ENCODE measurements around the gene LRRK1. TPM values are rescaled to one million over a fixed set of nuclear protein-coding genes. Genes with fewer than 3 reads are reported as not detected.

Gene LRRK1
- polyA plus RNA-seq, 1 experiment = 16.9 TPM

DNA sequence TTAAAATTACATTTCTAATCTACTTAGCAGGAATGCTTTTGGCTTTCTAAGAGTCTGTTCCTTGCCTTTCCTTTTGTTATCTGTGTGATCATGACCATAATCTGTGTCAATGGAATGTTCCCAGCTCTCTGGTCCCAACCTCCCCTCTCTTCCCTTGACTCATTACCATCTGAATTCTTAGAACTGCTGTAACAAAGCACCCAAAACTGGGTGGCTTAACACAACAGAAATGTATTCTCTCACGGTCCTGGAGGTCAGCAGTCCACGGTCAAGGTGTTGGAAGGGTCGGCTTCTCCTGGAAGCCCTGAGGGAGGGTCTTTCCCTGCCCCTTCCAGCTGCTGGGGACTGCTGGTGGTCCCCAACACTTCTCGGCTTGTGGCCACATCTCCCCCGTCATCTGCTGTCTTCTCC is 81.1 kb downstream of the LRRK1 start:
- POLR2A ChIA-PET = no interaction called here
- Histone ChIP-seq H3K27me3 (ENCODE audit: control insufficient read depth, insufficient read depth, low read length) (no peaks in the 10 kb centered on the region), H3K4me3 (ENCODE audit: low read depth, low read length) (no peak overlapping the region), H3K36me3 (ENCODE audit: control insufficient read depth, insufficient read depth, low read length) (peaks cover 2% of the 10 kb centered on the region; the same call in 1 of the 2 replicates)
- peak; percentile 31 for DNase-seq (ENCODE audit: low read depth)
- CTCF ChIA-PET = interaction anchor here (0.6 to 18.9 kb wide), 4 partner anchors 8 to 677 kb away, joined by 3 to 376 read pairs (median 8); partner anchors contain the start of gene LRRK1
- TF ChIP-seq, protein P1, sequence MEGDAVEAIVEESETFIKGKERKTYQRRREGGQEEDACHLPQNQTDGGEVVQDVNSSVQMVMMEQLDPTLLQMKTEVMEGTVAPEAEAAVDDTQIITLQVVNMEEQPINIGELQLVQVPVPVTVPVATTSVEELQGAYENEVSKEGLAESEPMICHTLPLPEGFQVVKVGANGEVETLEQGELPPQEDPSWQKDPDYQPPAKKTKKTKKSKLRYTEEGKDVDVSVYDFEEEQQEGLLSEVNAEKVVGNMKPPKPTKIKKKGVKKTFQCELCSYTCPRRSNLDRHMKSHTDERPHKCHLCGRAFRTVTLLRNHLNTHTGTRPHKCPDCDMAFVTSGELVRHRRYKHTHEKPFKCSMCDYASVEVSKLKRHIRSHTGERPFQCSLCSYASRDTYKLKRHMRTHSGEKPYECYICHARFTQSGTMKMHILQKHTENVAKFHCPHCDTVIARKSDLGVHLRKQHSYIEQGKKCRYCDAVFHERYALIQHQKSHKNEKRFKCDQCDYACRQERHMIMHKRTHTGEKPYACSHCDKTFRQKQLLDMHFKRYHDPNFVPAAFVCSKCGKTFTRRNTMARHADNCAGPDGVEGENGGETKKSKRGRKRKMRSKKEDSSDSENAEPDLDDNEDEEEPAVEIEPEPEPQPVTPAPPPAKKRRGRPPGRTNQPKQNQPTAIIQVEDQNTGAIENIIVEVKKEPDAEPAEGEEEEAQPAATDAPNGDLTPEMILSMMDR (IDR thresholded peaks at IDR 0.05; ENCODE audit: insufficient read depth, low read depth, low read length) = no peak

DNA sequence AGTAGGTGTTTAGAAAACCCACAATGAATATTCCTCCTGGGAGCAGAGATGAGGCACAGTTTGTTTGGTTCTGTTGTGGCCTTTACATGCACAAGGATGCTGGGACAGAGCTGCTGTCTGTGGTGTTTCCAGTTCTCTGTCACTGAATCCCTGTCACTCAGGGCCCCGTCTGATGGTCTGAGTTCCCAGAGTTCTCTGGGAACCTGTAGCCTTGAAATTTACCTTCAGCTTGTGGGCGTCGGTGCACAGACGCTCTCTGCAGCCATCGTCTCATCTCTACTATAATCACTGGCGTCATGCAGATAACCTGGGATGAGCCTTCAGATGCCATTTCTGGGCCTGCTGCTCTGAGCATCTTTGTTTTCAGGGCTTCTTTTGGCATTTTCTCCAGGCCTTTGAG is 81.9 kb downstream of the LRRK1 start:
- Histone ChIP-seq H3K27me3 (ENCODE audit: control insufficient read depth, insufficient read depth, low read length) (no peaks in the 10 kb centered on the region), H3K36me3 (ENCODE audit: control insufficient read depth, insufficient read depth, low read length) (peaks cover under 1% of the 10 kb centered on the region; the same call in 1 of the 2 replicates), H3K4me3 (ENCODE audit: low read depth, low read length) (no peak overlapping the region)
- TF ChIP-seq, protein P1 (IDR thresholded peaks at IDR 0.05; ENCODE audit: insufficient read depth, low read depth, low read length) = no peak
- ChIA-PET POLR2A (no interaction called here), CTCF (interaction anchor here (0.9 to 18.9 kb wide), 6 partner anchors 8 to 374 kb away, joined by 3 to 376 read pairs (median 4); partner anchors contain the start of gene LRRK1)
- DNase-seq (ENCODE audit: low read depth) = no peak

DNA sequence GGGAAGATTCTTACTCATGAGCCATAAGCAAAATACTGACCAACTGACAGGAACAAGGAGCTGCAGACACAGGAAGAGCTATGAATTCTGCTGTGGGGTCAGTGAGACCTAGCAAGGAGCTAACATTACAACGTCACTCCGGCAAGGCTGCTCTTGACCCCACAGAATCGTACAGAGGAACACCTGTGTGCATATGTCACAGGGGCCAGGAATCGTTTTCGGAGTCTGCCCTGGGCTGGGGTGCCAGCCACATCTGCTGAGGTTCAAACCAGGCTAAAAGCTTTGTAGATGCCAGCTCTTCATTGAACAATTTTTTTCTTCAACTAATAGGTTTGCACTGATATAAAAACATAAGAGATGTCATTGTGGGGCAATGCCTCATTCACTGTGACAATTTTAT is 82.6 kb downstream of the LRRK1 start:
- TF ChIP-seq, protein P1 (IDR thresholded peaks at IDR 0.05; ENCODE audit: insufficient read depth, low read depth, low read length) = no peak
- ChIA-PET CTCF (interaction anchor here (0.6 to 18.9 kb wide), 6 partner anchors 14 to 375 kb away, joined by 3 to 376 read pairs (median 3); partner anchors contain the start of gene LRRK1), POLR2A (no interaction called here)
- Histone ChIP-seq H3K27me3 (ENCODE audit: control insufficient read depth, insufficient read depth, low read length) (no peaks in the 10 kb centered on the region), H3K36me3 (ENCODE audit: control insufficient read depth, insufficient read depth, low read length) (no peaks in the 10 kb centered on the region; the same call in 1 of the 2 replicates), H3K4me3 (ENCODE audit: low read depth, low read length) (no peak overlapping the region)
- no peak for DNase-seq (ENCODE audit: low read depth)

DNA sequence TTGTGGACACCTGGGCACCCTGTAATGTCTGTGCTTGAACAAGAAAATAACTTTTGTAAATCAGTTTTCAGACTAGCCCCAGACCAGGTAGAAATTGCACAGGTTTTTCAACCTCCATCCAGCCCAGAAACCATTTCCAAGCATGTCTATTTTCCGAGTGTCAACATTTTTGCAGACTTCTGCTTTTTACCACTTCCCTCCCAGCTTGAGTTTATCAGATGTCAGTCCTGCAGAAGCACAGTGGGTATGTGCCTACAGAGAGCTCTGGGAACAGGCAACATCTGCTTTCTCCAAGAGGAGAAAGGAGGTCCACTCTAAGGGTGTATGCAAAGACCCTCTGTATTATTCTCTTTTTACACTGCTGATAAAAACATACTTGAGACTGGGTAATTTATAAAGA is 83.9 kb downstream of the LRRK1 start:
- Histone ChIP-seq H3K27me3 (ENCODE audit: control insufficient read depth, insufficient read depth, low read length) (no peaks in the 10 kb centered on the region), H3K36me3 (ENCODE audit: control insufficient read depth, insufficient read depth, low read length) (no peaks in the 10 kb centered on the region; the same call in 1 of the 2 replicates), H3K4me3 (ENCODE audit: low read depth, low read length) (no peak overlapping the region)
- CTCF ChIA-PET = interaction anchor here (0.7 to 18.9 kb wide), 5 partner anchors 9 to 360 kb away, joined by 3 to 376 read pairs (median 5); partner anchors contain the start of gene LRRK1
- TF ChIP-seq, protein P1 (IDR thresholded peaks at IDR 0.05; ENCODE audit: insufficient read depth, low read depth, low read length) = no peak
- no peak for DNase-seq (ENCODE audit: low read depth)
- POLR2A ChIA-PET = no interaction called here

DNA sequence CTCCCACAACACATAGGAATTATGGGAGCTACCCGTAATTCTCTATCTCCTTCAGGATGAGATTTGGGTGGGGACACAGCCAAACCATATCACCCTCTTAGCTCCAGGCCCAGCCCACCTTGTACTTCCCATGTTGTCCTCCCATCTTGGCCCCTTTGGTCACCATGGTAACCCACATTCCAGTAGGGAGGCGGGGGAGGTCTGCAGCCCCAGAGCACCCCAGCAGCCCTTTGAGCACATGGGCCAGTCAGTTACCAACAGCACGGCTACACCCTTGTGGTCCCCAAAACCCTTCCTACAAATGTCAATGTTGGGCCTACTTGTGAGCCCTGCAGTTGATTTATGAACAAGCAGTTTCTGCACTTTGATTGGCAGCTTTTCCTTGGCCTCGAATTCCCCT is 84.5 kb downstream of the LRRK1 start:
- ChIA-PET POLR2A (no interaction called here), CTCF (interaction anchor here (0.8 to 18.9 kb wide), 5 partner anchors 8 to 654 kb away, joined by 3 to 376 read pairs (median 4); partner anchors contain the start of gene LRRK1)
- TF ChIP-seq, protein P1 (IDR thresholded peaks at IDR 0.05; ENCODE audit: insufficient read depth, low read depth, low read length) = no peak

More for the DNA sequence above, 84.5 kb downstream of the LRRK1 start:
- Histone ChIP-seq H3K36me3 (ENCODE audit: control insufficient read depth, insufficient read depth, low read length) (no peaks in the 10 kb centered on the region; the same call in 1 of the 2 replicates), H3K27me3 (ENCODE audit: control insufficient read depth, insufficient read depth, low read length) (no peaks in the 10 kb centered on the region), H3K4me3 (ENCODE audit: low read depth, low read length) (no peak overlapping the region)
- DNase-seq (ENCODE audit: low read depth) = no peak

Data from BJ (cell line).